ENCODE measurements around the gene FGG.

- TF ChIP-seq RAD21 (IDR thresholded peaks at IDR 0.05; ENCODE audit: low read depth) (no peak), REST (IDR thresholded peaks at IDR 0.05; ENCODE audit: low read depth) (no peak), NFIC (IDR thresholded peaks at IDR 0.05) (no peak), EP300 (IDR thresholded peaks at IDR 0.05; ENCODE audit: borderline replicate concordance) (no peak), MAX (IDR thresholded peaks at IDR 0.05) (no peak), ZBTB7A (IDR thresholded peaks at IDR 0.05; ENCODE audit: low read depth) (no peak), YY1 (IDR thresholded peaks at IDR 0.05; ENCODE audit: low read depth) (no peak), TEAD4 (IDR thresholded peaks at IDR 0.05) (no peak), FOXM1 (IDR thresholded peaks at IDR 0.05; ENCODE audit: borderline replicate concordance, low read depth) (no peak), TCF12 (IDR thresholded peaks at IDR 0.05; ENCODE audit: low read depth) (no peak), TAF1 (IDR thresholded peaks at IDR 0.05; ENCODE audit: low read depth) (no peak)
Observed at GRCh38 chr4:154623436-154623835, 11.0 kb upstream of the FGG start.
